Measurements from ENCODE around the gene TGM6. TPM values are rescaled to one million over a fixed set of nuclear protein-coding genes. Genes with fewer than 3 reads are reported as not detected.
"Not testable (repeated sequence)": the region's sequence is repeated elsewhere in the genome, so short reads cannot be mapped to it uniquely, and the experiment has no call there.

The TGM6 gene
- total RNA-seq, 2 donors from 2014 or later: not detected

DNA sequence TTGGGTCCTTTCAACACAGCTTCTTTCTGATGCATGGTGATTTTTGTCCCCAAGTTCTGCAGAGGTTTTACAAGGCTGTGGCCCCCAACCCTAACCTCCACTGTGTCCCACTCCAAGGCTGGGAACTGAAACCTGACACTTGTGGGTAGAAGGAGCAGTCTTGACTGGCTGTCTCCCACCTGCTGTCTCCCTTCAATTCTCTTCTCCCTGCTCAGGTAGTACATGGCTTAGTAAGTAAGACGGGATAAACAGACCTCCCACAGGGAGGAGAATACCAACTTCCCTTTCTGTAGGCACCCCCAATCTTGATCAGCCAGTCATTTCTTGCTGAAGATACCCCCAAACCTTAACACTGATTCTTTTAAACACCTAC, 25.0 kb downstream of the TGM6 start:
- Histone ChIP-seq H3K4me3 (no peak overlapping the region), H3K27me3 (replicated peaks; ENCODE audit: insufficient read depth) (no peaks in the 10 kb centered on the region), H3K4me1 (ENCODE audit: control insufficient read depth in 1 of 2, low read depth in 2 of 2) (no peaks in the 10 kb centered on the region), H3K36me3 (no peaks in the 10 kb centered on the region), H3K27ac (no peak overlapping the region), H3K9me3 (peaks cover 7% of the 10 kb centered on the region)
- DNase-seq (ENCODE audit: low spot score) (no peak), ATAC-seq (ENCODE audit: insufficient number of reproducible peaks, low FRiP score, low read depth) (no peak)
- no peak for TF ChIP-seq CTCF (IDR thresholded peaks at IDR 0.05)

GRCh38 chr20:2407355-2407754, 26.7 kb downstream of the TGM6 start:
- H3K4me1 ChIP-seq (ENCODE audit: control insufficient read depth in 1 of 2, low read depth in 2 of 2); H3K27me3 ChIP-seq (replicated peaks; ENCODE audit: insufficient read depth); H3K36me3 ChIP-seq; ATAC-seq (ENCODE audit: insufficient number of reproducible peaks, low FRiP score, low read depth); H3K4me3 ChIP-seq; DNase-seq (ENCODE audit: low spot score); H3K9me3 ChIP-seq; H3K27ac ChIP-seq: not testable (repeated sequence)

GRCh38 chr20:2408111-2408510, 27.4 kb downstream of the TGM6 start:
- no peak for ATAC-seq (ENCODE audit: insufficient number of reproducible peaks, low FRiP score, low read depth)
- DNase-seq (ENCODE audit: low spot score): no peak
- TF ChIP-seq CTCF (IDR thresholded peaks at IDR 0.05): no peak
- peaks cover 7% of the 10 kb centered on the region for H3K9me3 ChIP-seq
- no peak overlapping the region for H3K27ac ChIP-seq
- H3K4me1 ChIP-seq (ENCODE audit: control insufficient read depth in 1 of 2, low read depth in 2 of 2): no peaks in the 10 kb centered on the region
- H3K36me3 ChIP-seq: no peaks in the 10 kb centered on the region
- H3K4me3 ChIP-seq: no peak overlapping the region
- no peaks in the 10 kb centered on the region for H3K27me3 ChIP-seq (replicated peaks; ENCODE audit: insufficient read depth)

GRCh38 chr20:2416541-2417212, 36.0 kb downstream of the TGM6 start:
- ATAC-seq (ENCODE audit: insufficient number of reproducible peaks, low FRiP score, low read depth) (no peak), DNase-seq (ENCODE audit: low spot score) (no peak)
- Histone ChIP-seq H3K4me1 (ENCODE audit: control insufficient read depth in 1 of 2, low read depth in 2 of 2) (no peaks in the 10 kb centered on the region), H3K27me3 (replicated peaks; ENCODE audit: insufficient read depth) (no peaks in the 10 kb centered on the region), H3K4me3 (no peak overlapping the region), H3K36me3 (no peaks in the 10 kb centered on the region), H3K9me3 (no peaks in the 10 kb centered on the region), H3K27ac (no peak overlapping the region)
- TF ChIP-seq CTCF (IDR thresholded peaks at IDR 0.05): no peak

GRCh38 chr20:2417213-2417541, 36.5 kb downstream of the TGM6 start:
- no peak for TF ChIP-seq CTCF (IDR thresholded peaks at IDR 0.05)
- ATAC-seq (ENCODE audit: insufficient number of reproducible peaks, low FRiP score, low read depth) (no peak), DNase-seq (ENCODE audit: low spot score) (no peak)
- Histone ChIP-seq H3K27me3 (replicated peaks; ENCODE audit: insufficient read depth) (no peaks in the 10 kb centered on the region), H3K27ac (no peak overlapping the region), H3K4me3 (no peak overlapping the region), H3K9me3 (no peaks in the 10 kb centered on the region), H3K4me1 (ENCODE audit: control insufficient read depth in 1 of 2, low read depth in 2 of 2) (no peaks in the 10 kb centered on the region), H3K36me3 (no peaks in the 10 kb centered on the region)

DNA sequence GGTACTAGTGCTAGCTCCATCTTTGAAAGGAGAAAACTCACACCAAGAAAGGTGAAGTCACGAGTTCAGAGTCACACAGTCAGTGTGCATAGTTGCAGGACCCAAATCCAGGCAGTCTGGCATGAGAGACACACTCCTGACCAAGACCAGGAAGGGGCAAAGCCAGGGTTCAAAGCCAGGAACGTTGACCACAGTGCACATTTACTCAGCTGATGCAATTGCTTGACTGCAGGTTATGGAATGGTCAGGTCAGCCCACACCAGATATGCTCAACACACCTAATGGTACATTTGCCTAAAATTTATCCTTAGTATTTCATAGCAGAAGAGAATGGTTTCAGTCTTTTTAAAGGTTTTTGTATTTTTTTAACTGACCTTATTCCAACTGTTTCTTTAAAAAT, 37.7 kb downstream of the TGM6 start:
- Histone ChIP-seq H3K27me3 (replicated peaks; ENCODE audit: insufficient read depth) (no peaks in the 10 kb centered on the region), H3K36me3 (no peaks in the 10 kb centered on the region), H3K4me1 (ENCODE audit: control insufficient read depth in 1 of 2, low read depth in 2 of 2) (no peaks in the 10 kb centered on the region), H3K27ac (no peak overlapping the region), H3K9me3 (no peaks in the 10 kb centered on the region), H3K4me3 (no peak overlapping the region)
- no peak for TF ChIP-seq CTCF (IDR thresholded peaks at IDR 0.05)
- ATAC-seq (ENCODE audit: insufficient number of reproducible peaks, low FRiP score, low read depth) (no peak), DNase-seq (ENCODE audit: low spot score) (no peak)
